ENCODE results near the gene ZC3H7B. TPM values are rescaled to one million over a fixed set of nuclear protein-coding genes. Genes with fewer than 3 reads are reported as not detected.
"Not testable (repeated sequence)": the region's sequence is repeated elsewhere in the genome, so short reads cannot be mapped to it uniquely, and the experiment has no call there.

The ZC3H7B gene
- total and polyA plus RNA-seq, 12 donors: 21.4 to 51.5 (median 36.0) TPM

DNA sequence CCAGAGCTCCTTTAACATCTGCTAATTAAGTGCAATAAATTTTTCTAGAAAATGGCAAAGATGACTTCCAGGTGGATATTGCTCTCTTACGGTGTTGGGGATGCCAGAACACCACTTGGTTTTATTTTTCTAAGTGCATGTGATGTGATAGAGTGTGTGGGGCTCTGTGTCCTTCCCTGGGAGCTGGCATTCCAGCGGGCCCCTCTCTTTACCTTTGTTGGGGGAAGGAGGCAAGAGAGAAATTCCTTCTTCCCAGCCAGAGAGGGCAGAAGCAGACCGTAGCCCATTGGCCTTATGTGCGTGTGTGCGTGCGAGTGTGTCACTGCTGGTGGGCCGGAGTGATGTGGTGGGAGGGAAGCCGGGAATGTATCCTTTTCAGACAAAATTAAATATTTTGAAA is 97.6 kb downstream of the ZC3H7B start:
- 89 to 90% methylated on average over 8 of the region's 8 CpGs for WGBS, 2 donors
- no peak overlapping the region for H3K27ac ChIP-seq
- no peaks in the 10 kb centered on the region for H3K27me3 ChIP-seq
- H3K4me1 ChIP-seq: peaks cover 0 to 38% (median 31%) of the 10 kb centered on the region in 9 donors
- H3K9me3 ChIP-seq: no peaks in the 10 kb centered on the region
- intact Hi-C loops (cut with DNase I): loop anchor here in 1 of 10 donors (10.0 kb wide), 1 partner anchor 196 kb away; no protein-coding TSS in a partner anchor
- no peak for ATAC-seq
- peaks cover 0 to 62% (median 44%) of the 10 kb centered on the region in 9 donors for H3K36me3 ChIP-seq
- no peak for DNase-seq
- no peak overlapping the region for H3K4me3 ChIP-seq
- no peak for TF ChIP-seq CTCF (IDR thresholded peaks at IDR 0.05)

DNA sequence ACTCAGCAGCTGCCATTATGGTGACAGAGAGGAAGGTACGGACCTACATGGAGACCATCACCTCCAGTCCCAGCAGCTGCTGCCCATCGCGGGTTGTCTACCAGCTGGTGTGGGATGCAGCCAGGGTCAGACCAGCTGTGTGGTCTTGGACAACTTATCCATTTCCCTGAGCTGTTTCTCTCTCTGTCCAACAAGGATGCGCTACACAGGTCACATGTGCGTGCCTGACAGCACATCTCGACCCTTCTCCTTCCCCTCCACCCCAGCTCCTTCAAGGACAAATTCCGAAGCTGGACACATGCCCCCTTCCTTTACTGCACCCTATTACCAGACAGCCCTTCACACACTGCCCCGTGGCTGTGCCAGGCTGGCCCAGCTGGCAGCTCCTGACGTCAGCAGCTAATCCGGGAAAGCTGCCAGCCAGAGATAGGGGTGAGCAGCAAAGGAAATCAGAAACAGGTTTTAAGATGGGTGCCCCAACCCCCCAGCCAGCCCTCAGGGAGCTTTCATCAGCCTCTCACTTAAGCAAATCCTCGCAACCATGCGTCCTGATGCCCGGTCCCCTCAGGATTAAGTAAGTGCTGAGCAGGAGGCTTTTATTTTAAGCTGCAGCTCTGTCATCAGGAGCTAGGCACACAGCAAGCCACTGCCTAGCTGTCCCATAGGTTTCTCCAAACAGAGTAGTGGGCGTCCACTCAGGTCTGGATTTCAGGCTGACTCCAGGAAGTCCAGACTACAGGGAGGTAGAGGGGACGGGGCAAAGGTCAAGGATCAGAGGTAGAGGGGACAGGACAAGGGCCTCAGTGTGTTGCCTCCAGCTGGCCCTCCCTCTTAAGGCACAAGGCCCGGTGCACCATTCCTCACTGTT is 100.7 kb downstream of the ZC3H7B start:
- no peaks in the 10 kb centered on the region for H3K9me3 ChIP-seq
- no peaks in the 10 kb centered on the region for H3K27me3 ChIP-seq
- peak overlapping the region; percentile 8 to 87 (median 78) for H3K27ac ChIP-seq
- H3K36me3 ChIP-seq: peaks cover 0 to 31% (median 17%) of the 10 kb centered on the region in 9 donors
- no peak overlapping the region for H3K4me3 ChIP-seq
- TF ChIP-seq CTCF (IDR thresholded peaks at IDR 0.05): no peak
- intact Hi-C loops (cut with DNase I): loop anchor here in 8 of 10 donors (2.0 to 5.0 kb wide), 4 partner anchors 115 to 130 kb away; no protein-coding TSS in a partner anchor
- DNase-seq (peak; percentile 73 to 78), ATAC-seq (peak; percentile 36 to 82 (median 78))
- WGBS, 2 donors: 30 to 38% methylated on average over 16 of the region's 16 CpGs
- peaks cover 0 to 28% (median 24%) of the 10 kb centered on the region in 9 donors for H3K4me1 ChIP-seq

GRCh38 chr22:41402851-41403250 is 101.5 kb downstream of the ZC3H7B start:
- H3K9me3 ChIP-seq, DNase-seq, ATAC-seq, H3K27me3 ChIP-seq, H3K4me3 ChIP-seq: not testable (repeated sequence)
- intact Hi-C loops (cut with DNase I): loop anchor here in 8 of 10 donors (1.0 to 5.0 kb wide), 5 partner anchors 114 to 129 kb away; no protein-coding TSS in a partner anchor
- H3K36me3 ChIP-seq: peaks cover 0 to 23% (median 9%) of the 10 kb centered on the region in 9 donors
- WGBS, 2 donors: 93 to 94% methylated on average over 14 of the region's 14 CpGs
- H3K27ac ChIP-seq: peak overlapping the region in 8 of 10 donors; percentile 42 to 87 (median 78)
- peaks cover 0 to 28% (median 24%) of the 10 kb centered on the region in 9 donors for H3K4me1 ChIP-seq

DNA sequence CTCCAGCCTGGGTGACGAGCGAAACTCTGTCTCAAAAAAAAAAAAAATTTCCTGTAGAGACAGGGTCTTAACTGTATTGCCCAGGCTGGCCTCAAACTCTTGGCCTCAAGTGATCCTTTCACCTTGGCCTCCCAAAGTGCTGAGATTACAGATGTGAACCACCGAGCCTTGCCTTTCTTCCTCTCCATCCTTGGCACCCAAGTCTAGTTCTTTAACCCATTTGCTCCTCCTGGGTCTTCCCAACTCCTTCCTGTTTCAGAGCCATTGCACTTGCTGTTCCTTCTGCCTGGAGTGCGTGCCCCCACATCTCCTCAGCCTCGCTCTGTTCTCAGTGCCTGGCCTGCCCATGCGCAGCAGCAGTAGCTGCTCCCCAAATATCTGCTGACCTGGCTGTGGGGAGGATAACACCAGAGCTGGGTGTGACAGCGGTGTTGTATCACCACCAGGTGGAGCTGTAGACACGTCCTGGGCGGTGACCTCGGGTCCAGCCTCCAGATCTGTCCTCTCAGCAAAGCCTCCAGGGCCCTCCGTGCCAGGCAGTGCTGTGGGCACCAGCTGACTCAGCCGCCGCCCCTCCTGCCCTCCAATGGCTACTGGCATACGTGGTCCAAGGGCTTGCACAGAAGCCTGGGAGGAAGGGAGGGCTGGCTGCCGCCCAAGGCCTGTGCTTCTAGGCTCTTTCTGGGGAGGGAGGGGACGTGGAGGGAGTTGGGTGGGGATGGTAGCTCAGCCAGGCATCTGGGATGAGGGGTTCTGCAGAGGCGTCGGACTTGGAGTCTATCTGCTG is 102.4 kb downstream of the ZC3H7B start:
- ATAC-seq (peak; percentile 85 to 94 (median 91)), DNase-seq (peak; percentile 91)
- Histone ChIP-seq H3K4me1 (peaks cover 0 to 28% (median 24%) of the 10 kb centered on the region in 9 donors), H3K36me3 (peaks cover 0 to 14% (median 3%) of the 10 kb centered on the region in 9 donors), H3K9me3 (no peaks in the 10 kb centered on the region), H3K4me3 (peak overlapping the region in 1 of 10 donors; percentile 20), H3K27me3 (no peaks in the 10 kb centered on the region), H3K27ac (peak overlapping the region in 7 of 10 donors; percentile 35 to 82 (median 77))
- intact Hi-C loops (cut with DNase I): loop anchor here (1.0 to 5.0 kb wide), 5 partner anchors 113 to 129 kb away; no protein-coding TSS in a partner anchor
- TF ChIP-seq CTCF (IDR thresholded peaks at IDR 0.05): peak; percentile 95 to 98 (median 98)
- 12 to 15% methylated on average over 18 of the region's 18 CpGs for WGBS, 2 donors
